ENCODE data around the gene LRCH4.

DNA sequence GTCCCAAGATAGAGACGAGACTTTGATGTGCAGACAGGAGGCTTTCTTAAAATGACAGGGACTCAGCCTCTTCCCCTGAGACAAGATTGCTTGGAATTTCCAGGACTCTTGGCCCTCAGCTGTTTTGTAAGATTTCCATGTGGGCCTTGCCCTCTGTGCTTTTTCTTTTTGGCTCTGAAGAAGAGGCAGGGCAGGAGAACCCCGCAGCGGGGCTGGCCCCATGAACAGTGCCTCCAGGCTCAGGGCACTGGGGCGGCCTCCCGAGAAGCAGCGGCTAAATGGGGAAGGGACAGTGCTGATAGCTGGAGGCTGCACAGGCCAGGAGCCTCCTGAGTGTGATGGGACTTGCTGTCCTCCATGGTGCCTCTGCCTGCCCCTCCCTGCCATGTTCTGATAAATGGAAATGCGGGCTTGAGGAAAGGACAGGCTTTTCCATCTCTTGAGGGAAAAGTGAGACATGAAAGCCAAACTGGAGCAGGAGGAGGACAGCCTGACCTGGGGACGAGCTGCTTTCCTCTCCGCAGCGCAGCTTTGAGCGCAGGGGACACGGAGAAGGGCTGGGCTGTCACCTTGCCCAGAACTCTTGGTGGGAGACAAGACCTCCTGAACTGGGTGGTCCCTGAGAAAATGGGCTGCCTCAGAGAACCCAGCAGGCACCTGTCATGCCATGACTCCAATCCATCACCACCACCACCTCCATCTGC, 24.3 kb downstream of the LRCH4 start:
- TF ChIP-seq, protein P1, sequence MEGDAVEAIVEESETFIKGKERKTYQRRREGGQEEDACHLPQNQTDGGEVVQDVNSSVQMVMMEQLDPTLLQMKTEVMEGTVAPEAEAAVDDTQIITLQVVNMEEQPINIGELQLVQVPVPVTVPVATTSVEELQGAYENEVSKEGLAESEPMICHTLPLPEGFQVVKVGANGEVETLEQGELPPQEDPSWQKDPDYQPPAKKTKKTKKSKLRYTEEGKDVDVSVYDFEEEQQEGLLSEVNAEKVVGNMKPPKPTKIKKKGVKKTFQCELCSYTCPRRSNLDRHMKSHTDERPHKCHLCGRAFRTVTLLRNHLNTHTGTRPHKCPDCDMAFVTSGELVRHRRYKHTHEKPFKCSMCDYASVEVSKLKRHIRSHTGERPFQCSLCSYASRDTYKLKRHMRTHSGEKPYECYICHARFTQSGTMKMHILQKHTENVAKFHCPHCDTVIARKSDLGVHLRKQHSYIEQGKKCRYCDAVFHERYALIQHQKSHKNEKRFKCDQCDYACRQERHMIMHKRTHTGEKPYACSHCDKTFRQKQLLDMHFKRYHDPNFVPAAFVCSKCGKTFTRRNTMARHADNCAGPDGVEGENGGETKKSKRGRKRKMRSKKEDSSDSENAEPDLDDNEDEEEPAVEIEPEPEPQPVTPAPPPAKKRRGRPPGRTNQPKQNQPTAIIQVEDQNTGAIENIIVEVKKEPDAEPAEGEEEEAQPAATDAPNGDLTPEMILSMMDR (IDR thresholded peaks at IDR 0.05) = no peak
- no peak for TF ChIP-seq POLR2A (IDR thresholded peaks at IDR 0.05)

Measured in lower leg skin (tissue), 3 donors.